Panc1 (cell line): Measurements from ENCODE around the gene SNX15.

Source experiments
- CTCF ChIP-seq: fragments of 450-650 bp; IDR thresholded peaks from 2 replicates; pipeline ENCODE4 v1.5.1; 2017; ENCODE audit warnings: mild to moderate bottlenecking
- SIN3A ChIP-seq: IDR thresholded peaks from 2 replicates; pipeline ENCODE4 v1.6.1; 2012; ENCODE audit warnings: low read depth, mild to moderate bottlenecking, low read length, moderate library complexity, borderline replicate concordance; ENCODE audit not compliant: insufficient read depth
- TCF7L2 ChIP-seq: IDR thresholded peaks from 2 replicates; pipeline ENCODE4 v1.6.1; 2011; ENCODE audit warnings: mild to moderate bottlenecking, low read depth, low read length, inconsistent platforms

GRCh38 chr11:64998141-64998540 lies 29.1 kb upstream of the SNX15 start:
- no peak for TF ChIP-seq CTCF
- TF ChIP-seq TCF7L2, result no peak
- no peak for TF ChIP-seq SIN3A
